Smooth muscle cell of the pulmonary artery (primary cell): ENCODE measurements around the gene S1PR5. TPM values are rescaled to one million over a fixed set of nuclear protein-coding genes. Genes with fewer than 3 reads are reported as not detected.

Experiments used
- total RNA-seq: library from RNA; depleted of rRNA; stranded (reverse); fragments of >200 nt; gene quantifications from 2 replicates; pipeline ENCODE4 v1.2.3, GENCODE V29; 2014

S1PR5 gene
- 1.7 and 4.8 TPM in 2 replicates for total RNA-seq

GRCh38 chr19:10517361-10517759, at the start of gene S1PR5:
TSS of gene S1PR5 (minus strand) at chr19:10517447. CDS start at chr19:10515011, 2,436 bp downstream.

GRCh38 chr19:10565567-10566407, 48.5 kb upstream of the S1PR5 start, which contains the start of gene KRI1:
TSS of gene KRI1 (minus strand) at chr19:10566010. CDS start at chr19:10565999, 11 bp downstream.

GRCh38 chr19:10543420-10544241, 26.4 kb upstream of the S1PR5 start, which contains the start of gene ATG4D:
TSS of gene ATG4D (plus strand) at chr19:10543904. CDS start at chr19:10544091, 187 bp downstream.

GRCh38 chr19:10503002-10503789, 14.1 kb downstream of the S1PR5 start, which contains the start of gene KEAP1:
TSS of gene KEAP1 (minus strand) at chr19:10503356. CDS start at chr19:10500033, 3,323 bp downstream.

Other genes starting within 250 kb of the S1PR5 start
- 5.9 and 19.6 TPM in 2 replicates for gene ICAM1, start 246.3 kb downstream of the S1PR5 start, total RNA-seq
- 0.10 and 0.52 TPM in 2 replicates for gene ICAM4, start 230.5 kb downstream of the S1PR5 start, total RNA-seq
- gene ICAM5, start 227.5 kb downstream of the S1PR5 start, total RNA-seq = 2.3 and 2.5 TPM in 2 replicates
- 0.46 and 0.59 TPM in 2 replicates for gene ZGLP1, start 207.6 kb downstream of the S1PR5 start, total RNA-seq
- gene FDX2, start 201.4 kb downstream of the S1PR5 start, total RNA-seq = 12.5 and 19.6 TPM in 2 replicates
- gene RAVER1, start 183.9 kb downstream of the S1PR5 start, total RNA-seq = 17.3 and 27.0 TPM in 2 replicates
- gene ICAM3, start 177.8 kb downstream of the S1PR5 start, total RNA-seq = 6.7 and 8.3 TPM in 2 replicates
- gene TYK2, start 136.9 kb downstream of the S1PR5 start, total RNA-seq = 82.5 and 86.6 TPM in 2 replicates
- 119 and 153 TPM in 2 replicates for gene CDC37, start 113.9 kb downstream of the S1PR5 start, total RNA-seq
- 9.7 and 10.0 TPM in 2 replicates for gene PDE4A, start 96.9 kb downstream of the S1PR5 start, total RNA-seq
- 79.0 and 82.3 TPM in 2 replicates for gene KEAP1, start 14.1 kb downstream of the S1PR5 start, total RNA-seq
- gene ATG4D, start 26.5 kb upstream of the S1PR5 start, total RNA-seq = 9.9 and 14.3 TPM in 2 replicates
- gene KRI1, start 48.6 kb upstream of the S1PR5 start, total RNA-seq = 8.0 and 10.7 TPM in 2 replicates
- gene CDKN2D, start 51.5 kb upstream of the S1PR5 start, total RNA-seq = 9.8 and 11.6 TPM in 2 replicates
- 0.13 TPM in 1 of 2 replicates, not detected in the other for gene AP1M2, start 69.9 kb upstream of the S1PR5 start, total RNA-seq
- gene SLC44A2, start 108.1 kb upstream of the S1PR5 start, total RNA-seq = 97.8 and 132 TPM in 2 replicates
- 94.9 and 121 TPM in 2 replicates for gene ILF3, start 136.9 kb upstream of the S1PR5 start, total RNA-seq
- gene QTRT1, start 184.0 kb upstream of the S1PR5 start, total RNA-seq = 21.7 and 29.0 TPM in 2 replicates
- gene DNM2, start 200.6 kb upstream of the S1PR5 start, total RNA-seq = 104 and 122 TPM in 2 replicates